ENCODE data around the gene SLIT3. TPM values are rescaled to one million over a fixed set of nuclear protein-coding genes. Genes with fewer than 3 reads are reported as not detected.

The SLIT3 gene
- total RNA-seq, 2 experiments from 2014 or later, result 5.4 to 7.3 TPM

GRCh38 chr5:168772316-168772961, 528.5 kb downstream of the SLIT3 start:
- POLR2A ChIA-PET, result no interaction called here
- ATAC-seq (no peak), DNase-seq (no peak)
- H3K9me3 Mint-ChIP-seq (ENCODE audit: low read depth), result no peaks in the 10 kb centered on the region
- H3K4me3 Mint-ChIP-seq, result no peak overlapping the region
- H3K4me1 Mint-ChIP-seq, result no peaks in the 10 kb centered on the region
- H3K27ac Mint-ChIP-seq, result no peak overlapping the region
- CTCF ChIA-PET, result interaction anchor here (0.7 to 1.1 kb wide), 3 partner anchors 12 to 164 kb away, joined by 3 to 4 read pairs (median 3); no protein-coding TSS in a partner anchor
- peaks cover 2% of the 10 kb centered on the region for H3K27me3 Mint-ChIP-seq
- intact Hi-C loops (cut with DNase I, micrococcal nuclease), result no loop called here
- peaks cover 3% of the 10 kb centered on the region for H3K36me3 Mint-ChIP-seq (ENCODE audit: low read depth)

- H3K27me3 Mint-ChIP-seq, result peaks cover 2% of the 10 kb centered on the region
- H3K27ac Mint-ChIP-seq, result no peak overlapping the region
- DNase-seq (no peak), ATAC-seq (no peak)
- H3K4me3 Mint-ChIP-seq, result no peak overlapping the region
- H3K4me1 Mint-ChIP-seq, result no peaks in the 10 kb centered on the region
- peaks cover 3% of the 10 kb centered on the region for H3K36me3 Mint-ChIP-seq (ENCODE audit: low read depth)
- POLR2A ChIA-PET, result no interaction called here
- CTCF ChIA-PET, result interaction anchor here (1.1 to 1.6 kb wide), 3 partner anchors 12 to 24 kb away, joined by 3 to 4 read pairs (median 4); no protein-coding TSS in a partner anchor
- no peaks in the 10 kb centered on the region for H3K9me3 Mint-ChIP-seq (ENCODE audit: low read depth)
- intact Hi-C loops (cut with DNase I, micrococcal nuclease), result no loop called here
Measured at GRCh38 chr5:168771678-168772077, 529.3 kb downstream of the SLIT3 start.

- Mint-ChIP-seq H3K9me3 (ENCODE audit: low read depth) (no peaks in the 10 kb centered on the region), H3K36me3 (ENCODE audit: low read depth) (peaks cover 3% of the 10 kb centered on the region), H3K4me1 (no peaks in the 10 kb centered on the region), H3K4me3 (no peak overlapping the region), H3K27ac (no peak overlapping the region), H3K27me3 (peaks cover 2% of the 10 kb centered on the region)
- no peak for DNase-seq
- no peak for ATAC-seq
- CTCF ChIA-PET, result interaction anchor here (1.6 kb wide), 1 partner anchor 23 kb away, joined by 4 read pairs; no protein-coding TSS in a partner anchor
- intact Hi-C loops (cut with DNase I, micrococcal nuclease), result no loop called here
- POLR2A ChIA-PET, result no interaction called here
Measured at GRCh38 chr5:168770996-168771395, 529.9 kb downstream of the SLIT3 start.

- CTCF ChIA-PET, result interaction anchor here (1.6 kb wide), 1 partner anchor 22 kb away, joined by 4 read pairs; no protein-coding TSS in a partner anchor
- Mint-ChIP-seq H3K4me1 (no peaks in the 10 kb centered on the region), H3K27ac (no peak overlapping the region), H3K9me3 (ENCODE audit: low read depth) (no peaks in the 10 kb centered on the region), H3K36me3 (ENCODE audit: low read depth) (no peaks in the 10 kb centered on the region), H3K4me3 (no peak overlapping the region), H3K27me3 (no peaks in the 10 kb centered on the region)
- intact Hi-C loops (cut with DNase I, micrococcal nuclease), result no loop called here
- ATAC-seq (no peak), DNase-seq (no peak)
- POLR2A ChIA-PET, result no interaction called here
Measured at GRCh38 chr5:168770036-168770498, 530.9 kb downstream of the SLIT3 start.

- POLR2A ChIA-PET, result no interaction called here
- no peak for DNase-seq
- H3K9me3 Mint-ChIP-seq (ENCODE audit: low read depth), result no peaks in the 10 kb centered on the region
Measured at GRCh38 chr5:168768172-168768571, 532.8 kb downstream of the SLIT3 start.

GRCh38 chr5:168766426-168766700, 534.6 kb downstream of the SLIT3 start:
- no peaks in the 10 kb centered on the region for H3K27me3 Mint-ChIP-seq
- no peak for DNase-seq
- H3K36me3 Mint-ChIP-seq (ENCODE audit: low read depth), result no peaks in the 10 kb centered on the region
- no peaks in the 10 kb centered on the region for H3K4me1 Mint-ChIP-seq
- no peak overlapping the region for H3K27ac Mint-ChIP-seq
- no peak overlapping the region for H3K4me3 Mint-ChIP-seq
- POLR2A ChIA-PET, result no interaction called here
- CTCF ChIA-PET, result no interaction called here
- intact Hi-C loops (cut with DNase I, micrococcal nuclease), result no loop called here
- no peak for ATAC-seq
- no peaks in the 10 kb centered on the region for H3K9me3 Mint-ChIP-seq (ENCODE audit: low read depth)

More at GRCh38 chr5:168768172-168768571, 532.8 kb downstream of the SLIT3 start:
- H3K36me3 Mint-ChIP-seq (ENCODE audit: low read depth), result no peaks in the 10 kb centered on the region
- intact Hi-C loops (cut with DNase I, micrococcal nuclease), result no loop called here
- H3K27me3 Mint-ChIP-seq, result no peaks in the 10 kb centered on the region
- ATAC-seq, result no peak
- no peak overlapping the region for H3K27ac Mint-ChIP-seq
- H3K4me1 Mint-ChIP-seq, result no peaks in the 10 kb centered on the region
- CTCF ChIA-PET, result no interaction called here
- H3K4me3 Mint-ChIP-seq, result no peak overlapping the region

GRCh38 chr5:168765551-168766425, 535.2 kb downstream of the SLIT3 start:
- no peak overlapping the region for H3K4me3 Mint-ChIP-seq
- H3K9me3 Mint-ChIP-seq (ENCODE audit: low read depth), result no peaks in the 10 kb centered on the region
- H3K36me3 Mint-ChIP-seq (ENCODE audit: low read depth), result no peaks in the 10 kb centered on the region
- H3K4me1 Mint-ChIP-seq, result no peaks in the 10 kb centered on the region
- no peak overlapping the region for H3K27ac Mint-ChIP-seq
- ChIA-PET POLR2A (no interaction called here), CTCF (interaction anchor here (0.6 kb wide), 1 partner anchor 11 kb away, joined by 3 read pairs; no protein-coding TSS in a partner anchor)
- DNase-seq (no peak), ATAC-seq (no peak)
- intact Hi-C loops (cut with DNase I, micrococcal nuclease), result no loop called here
- no peaks in the 10 kb centered on the region for H3K27me3 Mint-ChIP-seq

- intact Hi-C loops (cut with DNase I, micrococcal nuclease), result no loop called here
- Mint-ChIP-seq H3K36me3 (ENCODE audit: low read depth) (no peaks in the 10 kb centered on the region), H3K27ac (no peak overlapping the region), H3K4me1 (no peaks in the 10 kb centered on the region), H3K27me3 (no peaks in the 10 kb centered on the region), H3K9me3 (ENCODE audit: low read depth) (no peaks in the 10 kb centered on the region), H3K4me3 (no peak overlapping the region)
- ATAC-seq (no peak), DNase-seq (no peak)
- ChIA-PET CTCF (interaction anchor here (0.6 kb wide), 1 partner anchor 12 kb away, joined by 3 read pairs; no protein-coding TSS in a partner anchor), POLR2A (no interaction called here)
Measured at GRCh38 chr5:168765086-168765550, 535.8 kb downstream of the SLIT3 start.

GRCh38 chr5:168756453-168757391, 544.2 kb downstream of the SLIT3 start:
- CTCF ChIA-PET, result interaction anchor here (0.9 kb wide), 1 partner anchor 92 kb away, joined by 3 read pairs; no protein-coding TSS in a partner anchor
- H3K4me1 Mint-ChIP-seq, result no peaks in the 10 kb centered on the region
- no peak for DNase-seq
- H3K27ac Mint-ChIP-seq, result no peak overlapping the region
- no peaks in the 10 kb centered on the region for H3K9me3 Mint-ChIP-seq (ENCODE audit: low read depth)
- no peak overlapping the region for H3K4me3 Mint-ChIP-seq
- intact Hi-C loops (cut with DNase I, micrococcal nuclease), result no loop called here
- H3K36me3 Mint-ChIP-seq (ENCODE audit: low read depth), result no peaks in the 10 kb centered on the region
- H3K27me3 Mint-ChIP-seq, result peaks cover 1% of the 10 kb centered on the region
- POLR2A ChIA-PET, result no interaction called here
- ATAC-seq, result no peak

GRCh38 chr5:168755548-168756093, 545.3 kb downstream of the SLIT3 start:
- intact Hi-C loops (cut with DNase I, micrococcal nuclease), result no loop called here
- ChIA-PET POLR2A (interaction anchor here (0.6 kb wide), 1 partner anchor 51 kb away, joined by 3 read pairs; no protein-coding TSS in a partner anchor), CTCF (no interaction called here)
- ATAC-seq (no peak), DNase-seq (no peak)
- Mint-ChIP-seq H3K4me1 (no peaks in the 10 kb centered on the region), H3K36me3 (ENCODE audit: low read depth) (no peaks in the 10 kb centered on the region), H3K4me3 (no peak overlapping the region), H3K27ac (no peak overlapping the region), H3K9me3 (ENCODE audit: low read depth) (no peaks in the 10 kb centered on the region), H3K27me3 (peaks cover 1% of the 10 kb centered on the region)

Data from activated CD4-positive, alpha-beta T cell treated with anti-CD3 and anti-CD28 coated beads for 36 hours (primary cell).